Keratinocyte (primary cell): ENCODE measurements around the gene RAB38. TPM values are rescaled to one million over a fixed set of nuclear protein-coding genes. Genes with fewer than 3 reads are reported as not detected.

Experiments used
- DNase-seq: peaks from one replicate; pipeline ENCODE4 v3.0.0-alpha.2; 2011; ENCODE audit warnings: low read depth, missing footprints, low spot score
- FAIRE-seq: peaks from 2 replicates; lab custom pipeline; 2011; peaks lifted over from hg19 to GRCh38; lab: Jason Lieb, UNC
- H2AFZ ChIP-seq: 2 replicates; pipeline ENCODE4 v1.6.0; 2012; ENCODE audit warnings: low read length, control low read depth, inconsistent platforms; ENCODE audit not compliant: control insufficient read depth
- H3K27ac ChIP-seq: 2 replicates; pipeline ENCODE4 v1.5.1; 2011; ENCODE audit warnings: low read length; ENCODE audit not compliant: control insufficient read depth, insufficient read depth
- H3K27me3 ChIP-seq: 3 replicates; pipeline ENCODE4 v1.6.0; 2011; ENCODE audit warnings: low read length; ENCODE audit not compliant: control insufficient read depth, insufficient read depth; ENCODE audit errors: extremely low read depth
- H3K36me3 ChIP-seq, 2 experiments: 2 replicates in 1 of 2; 3 replicates in 1 of 2; pipeline ENCODE4 v1.5.1; 2011; ENCODE audit warnings: low read length in 2 of 2, mild to moderate bottlenecking in 1 of 2; ENCODE audit not compliant: control insufficient read depth in 2 of 2, insufficient read depth in 2 of 2; ENCODE audit errors: extremely low read depth in 1 of 2
- H3K4me1 ChIP-seq: 3 replicates; pipeline ENCODE4 v1.5.1; 2011; ENCODE audit warnings: low read length; ENCODE audit not compliant: control insufficient read depth, insufficient read depth; ENCODE audit errors: extremely low read depth
- H3K4me2 ChIP-seq: 3 replicates; pipeline ENCODE4 v1.6.0; 2011; ENCODE audit warnings: low read depth, low read length; ENCODE audit not compliant: control insufficient read depth, insufficient read depth; ENCODE audit errors: extremely low read depth
- H3K4me3 ChIP-seq, 3 experiments: fragments of 200-600 bp in 1 of 3; sonication (generic) in 1 of 3; 2 replicates in 2 of 3; 3 replicates in 1 of 3; pipeline ENCODE4 v1.5.1; 2011 to 2016; ENCODE audit warnings: low read length in 3 of 3, mild to moderate bottlenecking in 3 of 3, control low read depth in 2 of 3, inconsistent platforms in 1 of 3, low read depth in 1 of 3, mixed read lengths in 1 of 3, mixed run types in 1 of 3, moderate library complexity in 1 of 3; ENCODE audit not compliant: control insufficient read depth in 2 of 3, insufficient read depth in 2 of 3; ENCODE audit errors: extremely low read depth in 1 of 3
- H3K79me2 ChIP-seq: 2 replicates; pipeline ENCODE4 v1.6.0; 2012; ENCODE audit warnings: low read length; ENCODE audit not compliant: control insufficient read depth, insufficient read depth
- H3K9ac ChIP-seq: 3 replicates; pipeline ENCODE4 v1.6.0; 2011; ENCODE audit warnings: low read length; ENCODE audit not compliant: control insufficient read depth, insufficient read depth; ENCODE audit errors: extremely low read depth
- H3K9me1 ChIP-seq: 3 replicates; pipeline ENCODE4 v1.6.0; 2011; ENCODE audit warnings: low read length; ENCODE audit not compliant: control insufficient read depth, insufficient read depth; ENCODE audit errors: extremely low read depth
- H3K9me3 ChIP-seq: 2 replicates; pipeline ENCODE4 v1.5.1; 2012; ENCODE audit warnings: low read depth, low read length; ENCODE audit not compliant: control insufficient read depth
- H4K20me1 ChIP-seq: 3 replicates; pipeline ENCODE4 v1.6.0; 2011; ENCODE audit warnings: low read length; ENCODE audit not compliant: control insufficient read depth, insufficient read depth; ENCODE audit errors: extremely low read depth
- EZH2 ChIP-seq: IDR thresholded peaks from one replicate; pipeline ENCODE4 v1.6.1; 2012; ENCODE audit warnings: inconsistent platforms, mild to moderate bottlenecking, low read length, moderate library complexity
- dilution Hi-C: fragments of 300-500 bp; cut with MboI; formaldehyde crosslinking; loops from one replicate; pipeline ENCODE4 v1.7.0; 2020; ENCODE audit warnings: low sequenced_read_pairs; ENCODE audit not compliant: extremely low pct_ligation_motif_present
- polyA minus RNA-seq, 3 experiments: library from RNA; depleted of rRNA, polyadenylated mRNA; stranded (reverse); fragments of >200 nt; gene quantifications; 1 replicate in 1 of 3; 2 replicates in 1 of 3; 3 replicates in 1 of 3; pipeline ENCODE4 v1.2.3, GENCODE V29; 2011
- polyA plus RNA-seq, 5 experiments: library from polyadenylated mRNA; depleted of rRNA in 3 of 5; stranded (reverse) in 3 of 5; stranded (forward) in 1 of 5; unstranded in 1 of 5; fragments of >200 nt; gene quantifications; 1 replicate in 1 of 5; 2 replicates in 3 of 5; 3 replicates in 1 of 5; pipeline versions ENCODE4 v1.2.1 to v1.2.3, GENCODE V29; 2011 to 2012; ENCODE audit warnings: missing spikeins in 2 of 5, low read depth in 1 of 5, low replicate concordance in 1 of 5
- TF ChIP-seq, protein P1 (sequence below), 3 experiments: IDR thresholded peaks in 1 of 3; conservative IDR thresholded peaks in 1 of 3; optimal IDR thresholded peaks in 1 of 3; 2 replicates in 2 of 3; 3 replicates in 1 of 3; pipeline versions ENCODE3 to v1.5.1; 2011; ENCODE audit warnings: low read length in 3 of 3, mild to moderate bottlenecking in 3 of 3, moderate library complexity in 2 of 3, control low read depth in 1 of 3, inconsistent platforms in 1 of 3; ENCODE audit not compliant: insufficient read depth in 2 of 3; ENCODE audit errors: extremely low read depth in 1 of 3

Gene RAB38
- polyA plus RNA-seq (87.1 to 147 TPM (median 146 TPM) in 3 replicates), polyA minus RNA-seq (41.0 to 109 TPM (median 106 TPM) in 3 replicates)
- polyA plus RNA-seq (2011; ENCODE audit: low read depth), result 46.0 TPM
- polyA plus RNA-seq (2011; cell fraction: cytosol; rRNA removed), result 86.8 and 145 TPM in 2 replicates
- polyA plus RNA-seq (2011; cell fraction: nucleus; rRNA removed), result 43.5 and 50.4 TPM in 2 replicates
- 63.8 and 159 TPM in 2 replicates for polyA plus RNA-seq (2012; ENCODE audit: low replicate concordance)
- polyA minus RNA-seq (2011; cell fraction: cytosol; rRNA and poly(A)+ RNA removed), result 51.6 TPM
- 45.8 and 59.4 TPM in 2 replicates for polyA minus RNA-seq (2011; cell fraction: nucleus; rRNA and poly(A)+ RNA removed)

DNA sequence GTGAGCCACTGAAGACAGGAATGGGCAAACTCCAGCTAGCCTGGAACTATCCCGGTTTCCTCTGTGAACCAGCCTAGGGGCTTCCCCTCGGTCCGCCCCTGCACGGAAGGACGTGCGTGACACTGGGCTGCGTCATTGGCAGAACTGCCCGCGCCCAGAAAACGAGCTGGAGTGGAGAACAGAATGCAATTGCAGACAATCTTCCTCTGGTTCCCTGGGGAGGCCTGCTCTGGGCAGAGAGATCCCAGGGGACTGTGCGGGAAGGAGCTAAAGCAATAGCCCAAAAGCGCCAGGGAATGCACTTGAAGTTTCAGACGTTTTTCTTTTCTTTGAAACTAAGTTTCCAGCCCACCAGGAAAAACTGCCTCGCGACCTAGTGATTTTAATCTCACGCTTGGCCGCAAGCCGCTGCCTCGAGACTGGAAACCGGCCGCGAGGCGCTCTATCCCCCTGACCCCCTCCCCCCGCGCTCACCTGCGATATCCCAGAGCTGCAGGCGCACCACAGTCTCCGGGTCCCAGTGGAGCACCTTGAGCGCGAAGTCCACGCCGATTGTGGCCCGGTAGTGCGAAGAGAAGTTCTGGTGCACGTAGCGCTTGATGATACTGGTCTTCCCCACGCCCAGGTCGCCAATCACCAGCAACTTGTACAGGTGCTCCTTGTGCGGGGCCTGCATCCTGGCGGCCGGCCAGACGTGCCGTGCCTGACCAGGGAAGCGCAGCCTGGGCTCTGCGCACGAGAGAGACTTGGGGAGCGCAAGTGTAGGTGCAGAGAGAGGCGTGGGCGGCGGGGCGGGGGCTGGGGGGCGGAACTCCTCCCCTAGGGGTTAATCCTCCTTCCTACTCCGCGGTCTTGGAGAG is at the start of gene RAB38:
TSS of gene RAB38 (minus strand) at position 735 of the 860 bp plus-strand sequence. CDS start at position 676, 59 bp downstream.
- TF ChIP-seq, protein P1, sequence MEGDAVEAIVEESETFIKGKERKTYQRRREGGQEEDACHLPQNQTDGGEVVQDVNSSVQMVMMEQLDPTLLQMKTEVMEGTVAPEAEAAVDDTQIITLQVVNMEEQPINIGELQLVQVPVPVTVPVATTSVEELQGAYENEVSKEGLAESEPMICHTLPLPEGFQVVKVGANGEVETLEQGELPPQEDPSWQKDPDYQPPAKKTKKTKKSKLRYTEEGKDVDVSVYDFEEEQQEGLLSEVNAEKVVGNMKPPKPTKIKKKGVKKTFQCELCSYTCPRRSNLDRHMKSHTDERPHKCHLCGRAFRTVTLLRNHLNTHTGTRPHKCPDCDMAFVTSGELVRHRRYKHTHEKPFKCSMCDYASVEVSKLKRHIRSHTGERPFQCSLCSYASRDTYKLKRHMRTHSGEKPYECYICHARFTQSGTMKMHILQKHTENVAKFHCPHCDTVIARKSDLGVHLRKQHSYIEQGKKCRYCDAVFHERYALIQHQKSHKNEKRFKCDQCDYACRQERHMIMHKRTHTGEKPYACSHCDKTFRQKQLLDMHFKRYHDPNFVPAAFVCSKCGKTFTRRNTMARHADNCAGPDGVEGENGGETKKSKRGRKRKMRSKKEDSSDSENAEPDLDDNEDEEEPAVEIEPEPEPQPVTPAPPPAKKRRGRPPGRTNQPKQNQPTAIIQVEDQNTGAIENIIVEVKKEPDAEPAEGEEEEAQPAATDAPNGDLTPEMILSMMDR (optimal IDR thresholded peaks at IDR 0.05 in 1 of 3, IDR thresholded peaks at IDR 0.05 in 1 of 3, conservative IDR thresholded peaks at IDR 0.05 in 1 of 3; ENCODE audit: extremely low read depth in 1 of 3, insufficient read depth in 2 of 3, low read length in 3 of 3), result no peak
- no peak for TF ChIP-seq EZH2
- Histone ChIP-seq H3K36me3 (peaks cover 0 to 13% of the 10 kb centered on the region in 2 experiments), H3K9me3 (no peaks in the 10 kb centered on the region), H4K20me1 (no peaks in the 10 kb centered on the region), H3K4me2 (peak within 1 kb of the TSS; percentile 97), H3K27me3 (no peaks in the 10 kb centered on the region), H2AFZ (peak within 1 kb of the TSS; percentile 65), H3K9ac (peak within 1 kb of the TSS; percentile 93), H3K27ac (peak within 1 kb of the TSS; percentile 96), H3K79me2 (peaks cover 44% of the 10 kb centered on the region), H3K4me1 (peaks cover 69% of the 10 kb centered on the region), H3K9me1 (no peaks in the 10 kb centered on the region), H3K4me3 (peak within 1 kb of the TSS; percentile 58 to 78 (median 73))
- peak; percentile 83 for FAIRE-seq
- no peak for DNase-seq
- dilution Hi-C loops, result no loop called here

DNA sequence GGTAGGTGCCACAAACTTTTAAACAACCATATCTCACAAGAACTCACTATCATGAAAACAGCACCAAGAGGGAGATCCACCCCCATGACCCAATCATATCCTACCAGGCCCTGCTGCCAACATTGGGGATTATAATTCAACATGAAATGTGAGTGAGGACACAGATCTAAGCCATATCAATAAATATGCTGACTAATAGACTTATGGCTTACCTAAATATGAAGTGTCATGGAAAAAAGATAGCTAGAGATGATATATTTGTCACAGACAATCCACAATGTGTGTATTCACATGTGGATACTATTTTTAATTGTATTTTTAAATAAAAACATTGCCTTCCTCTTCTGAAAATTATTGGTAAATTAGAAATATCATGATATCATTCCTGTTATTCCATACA is 38.2 kb upstream of the RAB38 start:
- DNase-seq, result no peak
- no peak overlapping the region for H3K9ac ChIP-seq
- H3K9me1 ChIP-seq, result no peaks in the 10 kb centered on the region
- no peak overlapping the region for H2AFZ ChIP-seq
- H4K20me1 ChIP-seq, result no peaks in the 10 kb centered on the region
- no peak for FAIRE-seq
- no peak overlapping the region for H3K4me3 ChIP-seq
- H3K9me3 ChIP-seq, result no peaks in the 10 kb centered on the region
- H3K27ac ChIP-seq, result no peak overlapping the region
- dilution Hi-C loops, result no loop called here
- H3K36me3 ChIP-seq, result no peaks in the 10 kb centered on the region
- H3K4me1 ChIP-seq, result no peaks in the 10 kb centered on the region
- no peak for TF ChIP-seq EZH2
- TF ChIP-seq, protein P1 (optimal IDR thresholded peaks at IDR 0.05 in 1 of 3, IDR thresholded peaks at IDR 0.05 in 1 of 3, conservative IDR thresholded peaks at IDR 0.05 in 1 of 3; ENCODE audit: extremely low read depth in 1 of 3, insufficient read depth in 2 of 3, low read length in 3 of 3), result no peak
- H3K4me2 ChIP-seq, result no peak overlapping the region
- H3K27me3 ChIP-seq, result no peaks in the 10 kb centered on the region
- no peaks in the 10 kb centered on the region for H3K79me2 ChIP-seq
